Measurements from ENCODE around the gene TSPAN13.

Gene TSPAN13

DNA sequence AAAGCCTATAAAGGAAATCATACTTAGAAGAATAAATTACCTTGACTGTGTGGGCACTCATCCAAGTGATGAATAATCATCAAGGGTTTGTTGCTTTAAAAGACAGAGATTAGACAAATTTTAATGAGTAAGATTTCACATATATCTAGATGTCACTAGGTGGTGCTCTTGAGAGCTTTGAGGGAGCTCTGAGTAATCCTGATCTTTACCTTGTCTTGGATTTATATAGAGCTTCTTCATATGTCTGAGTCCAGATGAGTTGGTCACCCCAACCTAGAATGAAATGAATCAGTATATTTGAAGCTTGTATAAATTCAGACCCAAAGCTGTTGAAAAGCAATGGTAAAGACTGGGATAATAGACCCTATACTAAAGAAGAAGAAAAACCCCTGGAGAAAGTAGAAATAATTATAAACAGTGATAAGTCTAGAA is 47.6 kb downstream of the TSPAN13 start:
- peak; percentile 72 for DNase-seq

GRCh38 chr7:16801579-16801978 is 48.0 kb downstream of the TSPAN13 start:
- no peak for DNase-seq
- in situ Hi-C loops (cut with HindIII; ENCODE audit: low pct_ligation_motif_present, low pct_unique_long_range_greater_than_20kb, low sequenced_read_pairs), result no loop called here

More for the DNA sequence above, 47.6 kb downstream of the TSPAN13 start:
- in situ Hi-C loops (cut with HindIII; ENCODE audit: low pct_ligation_motif_present, low pct_unique_long_range_greater_than_20kb, low sequenced_read_pairs), result no loop called here

GRCh38 chr7:16803125-16803524 is 49.6 kb downstream of the TSPAN13 start:
- DNase-seq, result no peak
- in situ Hi-C loops (cut with HindIII; ENCODE audit: low pct_ligation_motif_present, low pct_unique_long_range_greater_than_20kb, low sequenced_read_pairs), result no loop called here

GRCh38 chr7:16803881-16804673 is 50.5 kb downstream of the TSPAN13 start:
- in situ Hi-C loops (cut with HindIII; ENCODE audit: low pct_ligation_motif_present, low pct_unique_long_range_greater_than_20kb, low sequenced_read_pairs), result no loop called here
- DNase-seq, result no peak

DNA sequence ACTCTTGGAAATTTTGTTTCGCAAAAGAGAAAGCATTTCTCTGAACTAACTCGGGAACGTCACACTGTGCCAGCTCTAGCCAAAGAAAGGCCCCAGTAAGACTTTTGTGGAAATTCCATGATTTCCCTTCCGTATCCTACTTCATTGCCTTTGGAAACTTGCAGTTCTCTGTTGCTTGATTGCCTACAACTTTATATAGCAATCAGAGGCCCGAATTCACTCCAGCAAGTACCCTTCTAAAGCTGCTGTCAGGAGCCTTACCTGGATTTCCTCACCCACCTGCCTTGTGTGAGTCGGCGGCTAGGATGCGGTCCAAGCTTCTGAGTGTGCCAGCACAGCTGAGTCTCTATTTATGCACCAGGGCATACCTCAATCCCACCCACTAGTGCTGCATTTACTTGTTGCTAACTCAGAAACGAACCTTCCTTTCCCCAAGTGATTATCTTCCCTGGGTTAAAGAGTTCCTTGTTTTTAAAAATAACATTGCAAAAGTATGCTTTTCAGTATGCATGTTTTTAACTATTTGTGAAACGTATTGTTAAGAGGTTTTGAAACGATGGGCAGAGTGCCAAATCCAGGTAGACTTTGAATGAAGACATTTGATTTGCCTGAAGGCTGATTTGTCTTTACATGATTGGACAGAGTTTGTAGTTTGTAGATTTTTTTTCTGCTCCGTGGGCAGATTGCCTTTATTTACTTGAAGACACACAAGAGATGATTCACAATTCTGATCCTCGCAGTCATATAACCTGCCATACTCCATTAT is 51.3 kb downstream of the TSPAN13 start, which contains the start of gene AGR2:
Gene AGR2, minus strand, starts transcription at position 326 of the 766 bp plus-strand sequence. CDS start 3,203 bp downstream, outside the sequence.
- in situ Hi-C loops (cut with HindIII; ENCODE audit: low pct_ligation_motif_present, low pct_unique_long_range_greater_than_20kb, low sequenced_read_pairs), result no loop called here
- no peak for DNase-seq

DNA sequence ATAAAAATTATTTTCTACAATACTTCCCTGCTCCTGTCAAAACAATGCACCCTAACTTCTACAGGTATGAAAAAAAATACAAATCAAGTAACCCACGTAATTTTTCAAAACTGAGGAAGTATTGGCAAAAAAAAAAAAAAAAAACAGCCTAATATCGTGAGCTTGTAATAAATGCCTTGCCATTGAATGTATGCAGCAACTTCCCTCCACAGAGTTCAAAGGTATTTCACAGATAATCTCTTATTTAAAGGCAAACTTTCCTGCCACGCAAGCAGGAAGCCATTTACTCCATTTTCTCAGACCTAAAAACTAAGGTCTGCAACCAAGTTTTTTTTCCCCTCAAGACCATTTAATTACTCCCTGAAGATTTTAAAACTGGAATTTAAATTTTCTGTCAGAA is 51.9 kb downstream of the TSPAN13 start:
- no peak for DNase-seq
- in situ Hi-C loops (cut with HindIII; ENCODE audit: low pct_ligation_motif_present, low pct_unique_long_range_greater_than_20kb, low sequenced_read_pairs), result no loop called here

- no peak for DNase-seq
- in situ Hi-C loops (cut with HindIII; ENCODE audit: low pct_ligation_motif_present, low pct_unique_long_range_greater_than_20kb, low sequenced_read_pairs), result no loop called here
Observed at GRCh38 chr7:16810112-16810511, 56.6 kb downstream of the TSPAN13 start.

DNA sequence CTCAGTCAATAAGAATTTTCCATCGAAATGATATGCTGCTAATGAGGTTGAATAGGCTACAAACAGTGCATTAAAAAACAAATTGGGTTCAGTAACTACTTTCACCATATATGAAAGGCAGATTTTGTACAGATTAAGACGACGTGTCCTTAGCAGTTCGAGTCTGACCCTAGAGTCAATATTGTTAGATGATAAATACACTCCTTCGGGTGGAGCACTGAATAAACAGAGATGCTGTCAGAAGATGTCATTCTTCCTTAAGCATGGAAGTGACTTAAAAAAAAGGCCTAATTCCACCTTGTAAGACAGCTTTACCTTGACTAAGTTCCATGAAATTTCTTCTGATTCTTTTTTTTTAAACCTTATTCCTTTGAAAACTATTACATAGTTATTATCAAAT is 57.0 kb downstream of the TSPAN13 start:
- in situ Hi-C loops (cut with HindIII; ENCODE audit: low pct_ligation_motif_present, low pct_unique_long_range_greater_than_20kb, low sequenced_read_pairs), result no loop called here
- DNase-seq, result no peak

DNA sequence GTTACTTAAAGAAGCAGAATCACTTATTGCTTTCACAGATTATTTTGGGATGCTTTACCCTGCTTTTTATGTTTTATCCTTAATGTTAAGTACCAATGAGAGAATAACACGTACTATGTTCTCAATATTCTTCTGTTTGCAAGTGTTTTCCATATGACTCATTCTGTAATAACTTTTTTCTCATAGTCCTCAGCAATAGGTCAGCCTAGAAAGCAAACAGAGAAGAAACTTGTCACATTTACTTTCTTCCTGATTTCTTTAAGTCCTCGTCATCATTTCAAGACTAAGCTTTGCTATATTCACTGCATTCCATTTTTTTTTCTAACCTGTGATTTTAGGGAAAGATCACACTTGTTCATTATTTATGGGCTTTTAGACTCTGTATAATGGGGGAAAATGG is 58.0 kb downstream of the TSPAN13 start:
- in situ Hi-C loops (cut with HindIII; ENCODE audit: low pct_ligation_motif_present, low pct_unique_long_range_greater_than_20kb, low sequenced_read_pairs), result no loop called here
- DNase-seq, result no peak

GRCh38 chr7:16812542-16813231 is 59.1 kb downstream of the TSPAN13 start:
- DNase-seq, result no peak
- in situ Hi-C loops (cut with HindIII; ENCODE audit: low pct_ligation_motif_present, low pct_unique_long_range_greater_than_20kb, low sequenced_read_pairs), result no loop called here

GRCh38 chr7:16813232-16813616 is 59.7 kb downstream of the TSPAN13 start:
- in situ Hi-C loops (cut with HindIII; ENCODE audit: low pct_ligation_motif_present, low pct_unique_long_range_greater_than_20kb, low sequenced_read_pairs), result no loop called here
- DNase-seq, result no peak

- DNase-seq, result no peak
- in situ Hi-C loops (cut with HindIII; ENCODE audit: low pct_ligation_motif_present, low pct_unique_long_range_greater_than_20kb, low sequenced_read_pairs), result no loop called here
Observed at GRCh38 chr7:16815001-16815400, 61.4 kb downstream of the TSPAN13 start.

DNA sequence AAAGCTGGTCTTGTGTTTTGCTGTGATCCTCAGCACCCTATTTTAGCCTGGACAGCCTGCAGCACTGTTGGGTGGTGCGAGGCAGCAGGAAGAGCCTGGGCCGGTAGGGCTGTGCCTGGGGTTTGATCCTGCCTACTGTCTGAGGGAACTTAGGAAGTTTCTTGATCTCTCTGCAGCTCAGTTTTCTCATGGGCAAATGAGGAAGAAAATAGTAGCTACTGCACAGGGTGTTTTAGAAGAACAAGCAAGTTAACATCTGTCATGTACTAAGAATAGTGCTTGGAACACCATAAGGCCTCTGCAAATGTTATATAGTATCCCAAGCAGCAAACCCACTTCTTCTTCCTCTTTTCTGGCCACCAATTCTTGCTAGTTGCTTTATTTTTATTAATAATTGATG is 63.3 kb downstream of the TSPAN13 start:
- no peak for DNase-seq
- in situ Hi-C loops (cut with HindIII; ENCODE audit: low pct_ligation_motif_present, low pct_unique_long_range_greater_than_20kb, low sequenced_read_pairs), result no loop called here

- in situ Hi-C loops (cut with HindIII; ENCODE audit: low pct_ligation_motif_present, low pct_unique_long_range_greater_than_20kb, low sequenced_read_pairs), result no loop called here
- DNase-seq, result no peak
Observed at GRCh38 chr7:16817536-16817935, 64.0 kb downstream of the TSPAN13 start.

GRCh38 chr7:16818732-16819131 is 65.2 kb downstream of the TSPAN13 start:
- no peak for DNase-seq
- in situ Hi-C loops (cut with HindIII; ENCODE audit: low pct_ligation_motif_present, low pct_unique_long_range_greater_than_20kb, low sequenced_read_pairs), result no loop called here

DNA sequence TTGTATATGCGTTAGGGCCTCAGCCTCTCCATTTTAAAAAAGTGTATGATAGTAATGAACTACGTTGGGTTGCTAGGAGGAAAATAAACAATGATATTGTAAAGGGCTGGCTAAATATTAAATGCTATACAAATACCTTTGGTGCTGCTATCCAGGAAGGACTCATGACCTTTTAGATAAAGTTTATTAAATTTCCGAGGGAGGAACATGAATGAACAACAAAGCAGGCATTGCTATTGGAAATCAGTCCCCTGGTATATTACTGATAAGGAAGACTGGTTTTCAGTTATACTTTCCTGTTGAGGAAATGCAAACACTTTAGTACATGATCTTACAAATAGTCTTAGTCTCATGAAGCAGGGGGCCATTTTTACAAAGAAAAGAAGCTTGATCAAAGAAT is 68.5 kb downstream of the TSPAN13 start:
- no peak for DNase-seq
- in situ Hi-C loops (cut with HindIII; ENCODE audit: low pct_ligation_motif_present, low pct_unique_long_range_greater_than_20kb, low sequenced_read_pairs), result no loop called here

- in situ Hi-C loops (cut with HindIII; ENCODE audit: low pct_ligation_motif_present, low pct_unique_long_range_greater_than_20kb, low sequenced_read_pairs), result no loop called here
- no peak for DNase-seq
Observed at GRCh38 chr7:16826060-16826459, 72.5 kb downstream of the TSPAN13 start.

DNA sequence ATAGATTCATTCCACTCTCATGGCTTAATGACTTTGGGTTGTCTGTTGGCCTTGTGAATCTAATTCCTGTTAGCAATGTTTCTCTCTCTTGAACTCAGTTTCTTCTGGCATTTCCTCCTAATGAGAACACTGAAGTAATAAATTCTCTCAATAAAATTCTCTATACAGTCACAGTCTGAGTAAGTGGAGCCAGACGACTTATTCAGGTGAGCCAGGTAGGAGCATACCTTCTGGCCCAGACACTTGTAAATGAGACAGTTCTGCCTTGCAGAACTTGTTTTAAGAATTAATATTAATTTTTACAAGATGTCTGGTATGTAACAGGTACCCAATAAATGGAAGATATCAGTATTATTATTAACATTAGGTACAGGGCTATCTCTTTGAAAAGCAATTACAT is 79.8 kb downstream of the TSPAN13 start:
- no peak for DNase-seq
- in situ Hi-C loops (cut with HindIII; ENCODE audit: low pct_ligation_motif_present, low pct_unique_long_range_greater_than_20kb, low sequenced_read_pairs), result no loop called here
